ENCODE measurements around the gene CARD10. TPM values are rescaled to one million over a fixed set of nuclear protein-coding genes. Genes with fewer than 3 reads are reported as not detected.

Gene CARD10
- total RNA-seq, 1 donor from 2014 or later: 5.7 TPM

DNA sequence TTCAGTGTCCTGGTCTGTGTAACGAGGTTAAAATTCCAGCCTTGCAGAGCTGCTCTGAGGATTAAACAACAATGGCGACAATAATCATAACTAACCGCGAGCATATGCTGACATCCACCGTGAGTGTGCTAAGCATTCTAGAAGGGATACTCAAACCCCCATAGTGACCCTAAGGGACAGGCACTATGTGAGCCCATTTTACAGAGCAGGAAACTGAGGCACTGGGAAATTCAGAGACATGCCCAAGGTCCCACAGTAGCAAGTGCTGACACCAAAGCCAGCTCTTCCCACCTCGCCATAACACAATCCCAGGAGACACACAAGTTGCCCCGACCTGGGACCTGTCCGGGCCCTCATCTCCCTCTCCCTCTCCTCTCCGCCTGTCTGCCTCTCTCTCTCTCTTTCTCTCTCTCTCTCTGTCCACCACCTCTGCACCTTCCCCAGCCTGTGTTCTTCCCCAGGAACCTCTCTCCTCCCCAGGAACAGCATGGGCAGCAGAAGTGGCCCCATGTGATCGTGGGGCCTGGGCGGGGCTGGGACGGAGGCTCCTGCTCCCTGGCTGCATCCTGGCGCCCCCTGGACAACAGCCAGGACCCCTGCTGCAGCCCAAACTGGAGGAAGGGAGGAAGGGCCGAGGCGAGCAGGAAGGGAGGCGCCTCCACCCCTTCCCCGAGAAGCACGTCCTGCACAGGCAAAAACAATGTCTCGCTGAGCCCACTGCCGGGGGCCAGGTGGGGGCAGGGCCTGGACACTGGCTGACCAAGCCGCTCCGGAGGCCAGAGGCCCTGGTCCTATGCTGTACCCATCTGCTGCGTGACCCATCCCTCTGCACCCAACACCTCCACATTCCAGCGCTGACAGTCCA, 18.2 kb downstream of the CARD10 start:
- Histone ChIP-seq H3K27ac (ENCODE audit: low read depth, low read length) (peak overlapping the region; percentile 19), H3K27me3 (ENCODE audit: control insufficient read depth in 3 of 3, insufficient read depth in 3 of 3, low read length in 3 of 3) (peaks cover 10 to 20% (median 11%) of the 10 kb centered on the region in 3 donors), H3K4me1 (ENCODE audit: control insufficient read depth in 3 of 3, insufficient read depth in 3 of 3, low read length in 3 of 3) (peaks cover 32 to 64% (median 48%) of the 10 kb centered on the region in 3 donors), H3K36me3 (ENCODE audit: control insufficient read depth in 3 of 3, insufficient read depth in 3 of 3, low read length in 3 of 3) (peaks cover 0 to 2% (median 2%) of the 10 kb centered on the region in 3 donors), H3K4me3 (ENCODE audit: low read length in 3 of 3) (no peak overlapping the region), H3K9ac (ENCODE audit: low read depth in 1 of 3, low read length in 3 of 3) (peak overlapping the region in 1 of 3 donors; percentile 60), H3K9me3 (ENCODE audit: control insufficient read depth in 3 of 3, low read length in 3 of 3) (no peaks in the 10 kb centered on the region)

DNA sequence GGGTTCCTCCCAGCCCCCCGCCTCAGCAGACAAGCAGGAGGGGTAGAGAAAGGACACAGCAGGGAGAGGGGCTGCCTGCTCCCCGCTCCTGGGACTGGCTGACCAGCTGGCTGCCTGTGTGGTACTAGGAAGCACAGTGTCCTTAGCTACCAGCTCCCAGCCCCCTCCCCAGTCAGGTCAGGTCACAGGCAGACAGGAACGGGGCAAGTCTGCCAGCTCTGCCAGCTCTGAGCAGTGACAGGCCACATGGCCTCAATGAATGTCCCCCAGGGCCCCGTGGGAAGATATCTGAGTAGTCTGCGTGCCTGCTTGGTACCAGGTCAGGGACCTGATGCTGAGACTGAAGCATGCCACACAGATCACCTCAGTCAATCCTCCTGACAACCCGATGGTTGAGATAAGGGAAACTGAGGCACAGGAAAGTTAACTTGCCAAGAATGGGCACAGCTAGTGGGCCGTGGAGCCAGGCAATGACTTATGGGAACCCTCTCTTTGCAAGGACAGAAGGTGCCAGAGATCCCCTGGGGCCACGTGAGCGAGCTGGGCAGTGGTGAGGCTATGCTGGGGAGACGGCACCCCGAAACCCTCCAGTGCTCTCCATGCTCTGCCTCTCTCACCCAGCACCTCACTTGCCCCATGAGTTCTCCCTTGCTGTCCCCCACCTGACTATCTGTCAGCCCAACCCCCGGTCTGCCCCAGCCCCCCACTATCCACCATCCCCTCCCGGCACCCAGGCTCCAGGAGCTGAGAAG, 19.2 kb downstream of the CARD10 start:
- Histone ChIP-seq H3K27me3 (ENCODE audit: control insufficient read depth in 3 of 3, insufficient read depth in 3 of 3, low read length in 3 of 3) (peaks cover 10 to 20% (median 11%) of the 10 kb centered on the region in 3 donors), H3K4me3 (ENCODE audit: low read length in 3 of 3) (no peak overlapping the region), H3K36me3 (ENCODE audit: control insufficient read depth in 3 of 3, insufficient read depth in 3 of 3, low read length in 3 of 3) (peaks cover 0 to 3% (median 2%) of the 10 kb centered on the region in 3 donors), H3K4me1 (ENCODE audit: control insufficient read depth in 3 of 3, insufficient read depth in 3 of 3, low read length in 3 of 3) (peaks cover 32 to 60% (median 47%) of the 10 kb centered on the region in 3 donors), H3K9me3 (ENCODE audit: control insufficient read depth in 3 of 3, low read length in 3 of 3) (no peaks in the 10 kb centered on the region), H3K27ac (ENCODE audit: low read depth, low read length) (no peak overlapping the region), H3K9ac (ENCODE audit: low read depth in 1 of 3, low read length in 3 of 3) (peak overlapping the region in 1 of 3 donors; percentile 54)

DNA sequence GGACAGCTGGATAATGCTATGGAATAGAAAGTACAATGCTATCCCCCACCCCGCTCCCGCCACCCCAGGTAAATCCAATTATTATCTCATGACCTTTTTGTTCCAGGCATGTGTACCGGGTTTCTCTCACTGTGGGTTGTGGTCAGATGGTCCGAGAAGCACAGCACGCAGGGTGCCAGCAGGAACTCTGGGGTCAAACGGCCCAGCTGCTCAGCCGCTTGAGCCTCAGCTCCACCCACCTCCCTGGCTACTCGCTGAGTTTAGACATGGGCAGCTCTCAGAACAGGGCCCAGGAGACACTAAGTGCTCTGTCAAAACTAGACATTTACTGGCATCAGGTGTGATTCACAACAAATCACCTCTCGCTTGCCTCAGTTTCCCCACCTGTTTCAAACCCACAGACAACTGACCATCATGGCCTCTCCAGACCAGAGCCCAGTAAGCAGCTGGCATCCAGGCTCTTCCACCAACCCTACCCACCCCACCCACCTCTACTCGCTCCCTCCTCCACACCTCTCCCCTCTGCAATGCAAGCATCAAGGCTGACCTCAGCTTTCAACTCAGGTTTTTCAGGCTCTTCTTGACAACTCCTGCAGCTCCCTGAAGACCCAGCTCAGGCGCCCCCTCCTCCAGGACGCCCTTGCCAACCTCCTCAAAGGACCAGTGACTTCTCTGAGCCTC, 20.0 kb downstream of the CARD10 start:
- Histone ChIP-seq H3K27ac (ENCODE audit: low read depth, low read length) (no peak overlapping the region), H3K4me1 (ENCODE audit: control insufficient read depth in 3 of 3, insufficient read depth in 3 of 3, low read length in 3 of 3) (peaks cover 28 to 55% (median 47%) of the 10 kb centered on the region in 3 donors), H3K36me3 (ENCODE audit: control insufficient read depth in 3 of 3, insufficient read depth in 3 of 3, low read length in 3 of 3) (peaks cover 0 to 3% (median 2%) of the 10 kb centered on the region in 3 donors), H3K9ac (ENCODE audit: low read depth in 1 of 3, low read length in 3 of 3) (no peak overlapping the region), H3K4me3 (ENCODE audit: low read length in 3 of 3) (no peak overlapping the region), H3K9me3 (ENCODE audit: control insufficient read depth in 3 of 3, low read length in 3 of 3) (no peaks in the 10 kb centered on the region), H3K27me3 (ENCODE audit: control insufficient read depth in 3 of 3, insufficient read depth in 3 of 3, low read length in 3 of 3) (peaks cover 10 to 15% (median 11%) of the 10 kb centered on the region in 3 donors)

DNA sequence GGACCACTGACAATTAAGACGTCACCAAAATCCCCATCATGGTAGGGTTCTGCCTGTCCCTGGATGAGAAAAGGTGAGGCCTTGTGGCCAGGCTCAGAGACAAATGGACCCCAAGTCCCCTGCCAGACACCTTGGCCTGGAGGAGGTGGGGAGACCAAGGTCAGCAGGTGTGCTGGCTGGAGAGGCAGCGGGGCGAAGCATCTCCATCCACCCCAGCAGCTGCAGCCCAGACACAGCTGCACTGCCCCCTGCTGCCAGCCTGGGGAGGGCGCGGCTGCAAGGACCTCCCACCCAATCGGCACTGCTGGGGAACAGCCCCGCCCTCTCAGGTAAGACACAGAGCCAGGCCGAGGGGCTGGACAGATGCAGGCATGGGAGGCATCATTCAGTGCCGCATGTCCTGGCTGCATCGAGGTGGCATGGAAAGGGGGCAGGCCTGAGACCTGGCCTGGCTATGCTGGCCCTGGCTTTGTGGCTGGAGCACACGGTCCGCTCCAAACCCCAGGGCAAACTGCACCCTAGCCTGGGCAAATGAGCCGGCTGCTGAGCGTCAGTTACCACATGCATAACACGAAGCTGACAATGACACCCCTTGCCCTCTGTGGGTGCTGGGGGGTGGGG, 20.8 kb downstream of the CARD10 start:
- Histone ChIP-seq H3K36me3 (ENCODE audit: control insufficient read depth in 3 of 3, insufficient read depth in 3 of 3, low read length in 3 of 3) (peaks cover 0 to 3% (median 2%) of the 10 kb centered on the region in 3 donors), H3K27me3 (ENCODE audit: control insufficient read depth in 3 of 3, insufficient read depth in 3 of 3, low read length in 3 of 3) (peaks cover 9 to 12% (median 9%) of the 10 kb centered on the region in 3 donors), H3K27ac (ENCODE audit: low read depth, low read length) (no peak overlapping the region), H3K9ac (ENCODE audit: low read depth in 1 of 3, low read length in 3 of 3) (no peak overlapping the region), H3K9me3 (ENCODE audit: control insufficient read depth in 3 of 3, low read length in 3 of 3) (no peaks in the 10 kb centered on the region), H3K4me1 (ENCODE audit: control insufficient read depth in 3 of 3, insufficient read depth in 3 of 3, low read length in 3 of 3) (peaks cover 27 to 47% (median 40%) of the 10 kb centered on the region in 3 donors), H3K4me3 (ENCODE audit: low read length in 3 of 3) (no peak overlapping the region)

DNA sequence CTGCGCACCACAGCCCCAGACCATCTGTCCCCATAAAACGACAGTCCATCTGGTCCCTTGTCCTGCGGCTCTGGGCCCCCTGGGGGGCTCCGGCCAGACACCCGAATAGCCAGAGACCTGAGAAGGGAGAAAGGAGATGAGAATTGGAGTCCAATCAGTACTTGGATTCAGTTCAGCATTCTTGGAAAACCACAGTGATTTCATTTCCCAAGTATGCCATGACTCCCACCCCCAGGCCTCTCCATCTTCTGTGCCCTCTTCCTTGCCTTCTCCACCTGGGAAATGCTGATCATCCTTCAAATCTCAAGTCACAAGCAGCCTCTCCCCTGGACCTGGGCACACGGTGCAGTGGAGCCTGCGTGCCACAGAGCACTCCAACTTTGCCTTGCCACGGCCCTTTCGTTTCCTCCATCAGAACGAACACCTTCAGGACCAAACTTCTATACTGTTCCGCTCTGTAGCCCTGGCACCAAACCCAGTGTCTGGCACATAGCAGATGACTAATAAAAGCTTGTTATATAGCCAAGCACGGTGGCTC, 22.1 kb downstream of the CARD10 start:
- H3K27ac ChIP-seq (ENCODE audit: low read depth, low read length): no peak overlapping the region
- H3K27me3 ChIP-seq (ENCODE audit: control insufficient read depth in 3 of 3, insufficient read depth in 3 of 3, low read length in 3 of 3): peaks cover 5 to 12% (median 9%) of the 10 kb centered on the region in 3 donors
- H3K4me1 ChIP-seq (ENCODE audit: control insufficient read depth in 3 of 3, insufficient read depth in 3 of 3, low read length in 3 of 3): peaks cover 18 to 35% (median 29%) of the 10 kb centered on the region in 3 donors
- H3K9me3 ChIP-seq (ENCODE audit: control insufficient read depth in 3 of 3, low read length in 3 of 3): no peaks in the 10 kb centered on the region
- H3K36me3 ChIP-seq (ENCODE audit: control insufficient read depth in 3 of 3, insufficient read depth in 3 of 3, low read length in 3 of 3): peaks cover 0 to 3% (median 2%) of the 10 kb centered on the region in 3 donors
- H3K4me3 ChIP-seq (ENCODE audit: low read length in 3 of 3): no peak overlapping the region
- H3K9ac ChIP-seq (ENCODE audit: low read depth in 1 of 3, low read length in 3 of 3): no peak overlapping the region

DNA sequence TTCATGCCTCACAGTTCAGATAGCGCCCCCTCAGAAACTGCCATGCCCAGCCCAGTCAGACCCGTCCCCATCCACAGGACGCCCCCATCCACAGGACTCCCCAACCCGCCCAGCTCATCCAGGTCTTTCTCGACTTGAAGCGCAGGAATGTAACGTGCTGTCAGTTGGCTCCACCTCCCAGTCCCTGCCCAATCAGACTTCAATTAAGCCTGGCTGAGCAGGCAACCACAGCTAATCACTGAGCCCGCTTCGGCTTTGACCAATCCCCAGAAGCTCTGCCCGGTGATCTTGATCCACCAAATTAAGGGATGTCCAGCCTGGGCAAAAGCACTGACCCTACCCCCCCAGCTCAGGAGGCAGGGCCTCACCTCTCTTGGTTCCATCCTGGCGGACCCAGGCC, 22.6 kb downstream of the CARD10 start:
- H3K27ac ChIP-seq (ENCODE audit: low read depth, low read length): no peak overlapping the region

DNA sequence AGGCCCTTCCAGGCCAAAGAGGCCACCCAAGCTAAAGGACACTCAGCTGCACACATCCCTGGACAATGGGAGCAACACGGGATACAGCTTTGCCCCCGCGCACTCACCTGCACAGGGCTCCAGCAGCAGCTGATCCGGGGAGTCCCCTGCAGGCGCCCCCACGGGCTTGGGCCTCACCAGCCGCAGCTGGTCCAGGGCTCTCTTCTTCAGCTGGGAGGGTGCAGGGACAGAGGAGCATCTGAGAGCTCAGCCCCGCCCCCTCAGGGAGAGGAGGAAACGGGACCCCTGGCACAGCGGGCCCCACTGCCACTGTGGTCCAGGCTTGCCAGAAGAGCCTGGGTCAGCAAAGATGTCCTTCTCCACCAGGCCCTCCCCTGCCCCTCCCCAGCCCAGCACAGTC, 25.2 kb downstream of the CARD10 start:
- Histone ChIP-seq H3K9ac (ENCODE audit: low read depth in 1 of 3, low read length in 3 of 3) (no peak overlapping the region), H3K36me3 (ENCODE audit: control insufficient read depth in 3 of 3, insufficient read depth in 3 of 3, low read length in 3 of 3) (peaks cover 0 to 2% (median 2%) of the 10 kb centered on the region in 3 donors), H3K9me3 (ENCODE audit: control insufficient read depth in 3 of 3, low read length in 3 of 3) (no peaks in the 10 kb centered on the region), H3K27ac (ENCODE audit: low read depth, low read length) (no peak overlapping the region), H3K4me3 (ENCODE audit: low read length in 3 of 3) (no peak overlapping the region), H3K4me1 (ENCODE audit: control insufficient read depth in 3 of 3, insufficient read depth in 3 of 3, low read length in 3 of 3) (peaks cover 3 to 7% (median 6%) of the 10 kb centered on the region in 3 donors), H3K27me3 (ENCODE audit: control insufficient read depth in 3 of 3, insufficient read depth in 3 of 3, low read length in 3 of 3) (peaks cover 0 to 4% (median 0%) of the 10 kb centered on the region in 3 donors)

More for the DNA sequence above, 22.6 kb downstream of the CARD10 start:
- peaks cover 0 to 3% (median 2%) of the 10 kb centered on the region in 3 donors for H3K36me3 ChIP-seq (ENCODE audit: control insufficient read depth in 3 of 3, insufficient read depth in 3 of 3, low read length in 3 of 3)
- no peak overlapping the region for H3K4me3 ChIP-seq (ENCODE audit: low read length in 3 of 3)
- peaks cover 5 to 12% (median 9%) of the 10 kb centered on the region in 3 donors for H3K27me3 ChIP-seq (ENCODE audit: control insufficient read depth in 3 of 3, insufficient read depth in 3 of 3, low read length in 3 of 3)
- no peak overlapping the region for H3K9ac ChIP-seq (ENCODE audit: low read depth in 1 of 3, low read length in 3 of 3)
- H3K4me1 ChIP-seq (ENCODE audit: control insufficient read depth in 3 of 3, insufficient read depth in 3 of 3, low read length in 3 of 3): peaks cover 14 to 30% (median 24%) of the 10 kb centered on the region in 3 donors
- no peaks in the 10 kb centered on the region for H3K9me3 ChIP-seq (ENCODE audit: control insufficient read depth in 3 of 3, low read length in 3 of 3)

DNA sequence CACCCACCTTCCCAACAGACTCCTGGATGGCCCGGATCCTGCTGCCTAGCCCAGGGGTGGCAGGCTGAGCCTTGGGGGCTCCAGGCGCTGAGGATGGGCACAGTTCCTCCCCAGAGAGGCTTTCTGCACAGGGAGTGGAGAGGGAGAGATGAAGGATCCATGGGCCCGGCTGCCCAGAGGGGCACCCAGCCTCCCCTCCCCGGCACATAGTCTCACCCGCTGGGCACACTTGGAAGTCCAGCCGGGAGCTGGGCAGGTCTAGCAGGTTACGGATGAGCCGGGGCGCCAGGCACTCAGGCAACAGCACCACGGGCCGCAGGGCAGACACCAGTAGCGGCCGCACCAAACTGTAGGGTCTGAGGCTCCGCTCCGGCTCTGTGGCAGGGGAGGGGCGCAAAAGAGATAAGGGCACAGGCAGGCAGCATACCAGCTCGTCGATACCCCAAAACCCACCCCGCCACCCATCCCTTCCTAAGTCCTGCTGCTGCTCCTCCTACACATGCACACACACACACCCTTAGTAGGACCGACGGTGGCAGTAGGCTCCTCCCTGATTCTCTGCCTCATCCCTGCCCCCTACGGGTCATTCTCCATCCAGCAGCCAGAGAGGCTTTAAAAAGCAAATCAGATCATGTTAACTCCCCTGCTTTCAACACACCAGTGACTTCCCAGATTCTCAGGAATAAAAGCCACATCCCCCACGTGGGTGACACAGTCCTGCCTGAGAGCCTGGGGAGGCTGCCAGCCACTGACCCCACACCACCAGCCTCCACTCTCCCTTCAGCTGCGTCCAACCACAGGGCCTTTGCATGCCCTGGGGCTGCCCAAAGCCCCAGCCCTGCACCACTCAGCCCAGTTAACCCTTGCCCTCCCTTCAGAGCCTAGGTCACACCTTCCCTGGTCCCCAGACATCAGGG, 26.5 kb downstream of the CARD10 start:
- Histone ChIP-seq H3K9ac (ENCODE audit: low read depth in 1 of 3, low read length in 3 of 3) (no peak overlapping the region), H3K9me3 (ENCODE audit: control insufficient read depth in 3 of 3, low read length in 3 of 3) (no peaks in the 10 kb centered on the region), H3K4me1 (ENCODE audit: control insufficient read depth in 3 of 3, insufficient read depth in 3 of 3, low read length in 3 of 3) (no peaks in the 10 kb centered on the region), H3K4me3 (ENCODE audit: low read length in 3 of 3) (no peak overlapping the region), H3K27me3 (ENCODE audit: control insufficient read depth in 3 of 3, insufficient read depth in 3 of 3, low read length in 3 of 3) (peaks cover 0 to 7% (median 0%) of the 10 kb centered on the region in 3 donors), H3K36me3 (ENCODE audit: control insufficient read depth in 3 of 3, insufficient read depth in 3 of 3, low read length in 3 of 3) (peaks cover 0 to 2% (median 0%) of the 10 kb centered on the region in 3 donors), H3K27ac (ENCODE audit: low read depth, low read length) (no peak overlapping the region)
